MM.1S (cell line): ENCODE data around the gene XRCC4.

Source experiments
- DNase-seq: peaks from one replicate; pipeline ENCODE4 v3.0.0-alpha.2; 2015
- H2AFZ ChIP-seq: fragments of 300-600 bp; sonication (generic); 2 replicates; pipeline ENCODE4 v1.6.0; 2016; ENCODE audit warnings: antibody characterized with exemption, low read length
- H3F3A ChIP-seq: fragments of 300-600 bp; sonication (generic); 2 replicates; pipeline ENCODE4 v1.6.1; 2016; ENCODE audit warnings: mild to moderate bottlenecking, antibody characterized with exemption, low read length, moderate library complexity, mixed read lengths; ENCODE audit not compliant: insufficient read depth
- H3K27ac ChIP-seq: fragments of 300-600 bp; sonication (generic); 2 replicates; pipeline ENCODE4 v1.5.1; 2016; ENCODE audit warnings: mild to moderate bottlenecking, low read length
- H3K27me3 ChIP-seq: fragments of 300-600 bp; sonication (generic); replicated peaks from 2 replicates; pipeline ENCODE4 v1.6.0; 2016; ENCODE audit warnings: low read length; ENCODE audit not compliant: insufficient read depth
- H3K36me3 ChIP-seq: fragments of 300-600 bp; sonication (generic); replicated peaks from 2 replicates; pipeline ENCODE4 v1.6.1; 2016; ENCODE audit warnings: mild to moderate bottlenecking, low read length, mixed read lengths; ENCODE audit not compliant: insufficient read depth
- H3K4me1 ChIP-seq: fragments of 300-600 bp; sonication (generic); 2 replicates; pipeline ENCODE4 v1.6.1; 2016; ENCODE audit warnings: low read length, mixed read lengths
- H3K4me2 ChIP-seq: fragments of 300-600 bp; sonication (generic); 2 replicates; pipeline ENCODE4 v1.6.0; 2016; ENCODE audit warnings: low read depth, low read length
- H3K4me3 ChIP-seq: fragments of 300-600 bp; sonication (generic); 2 replicates; pipeline ENCODE4 v1.5.1; 2016; ENCODE audit warnings: low read length, mixed read lengths
- H3K79me2 ChIP-seq: fragments of 300-600 bp; sonication (generic); 2 replicates; pipeline ENCODE4 v1.6.1; 2016; ENCODE audit warnings: mixed run types, low read length, mixed read lengths
- H3K9ac ChIP-seq: fragments of 300-600 bp; sonication (generic); 2 replicates; pipeline ENCODE4 v1.6.1; 2016; ENCODE audit warnings: low read length, mixed read lengths
- H3K9me2 ChIP-seq: fragments of 300-600 bp; sonication (generic); replicated peaks from 2 replicates; pipeline ENCODE4 v1.6.1; 2016; ENCODE audit warnings: mild to moderate bottlenecking, low read length, mixed read lengths; ENCODE audit not compliant: insufficient read depth
- H3K9me3 ChIP-seq: fragments of 300-600 bp; sonication (generic); replicated peaks from 2 replicates; pipeline ENCODE4 v1.6.1; 2016; ENCODE audit warnings: mild to moderate bottlenecking, low read length, mixed read lengths; ENCODE audit not compliant: insufficient read depth
- H4K20me1 ChIP-seq: fragments of 300-600 bp; sonication (generic); 2 replicates; pipeline ENCODE4 v1.6.1; 2016; ENCODE audit warnings: mild to moderate bottlenecking, low read length, moderate library complexity, mixed read lengths; ENCODE audit not compliant: insufficient read depth
- EZH2 ChIP-seq: fragments of 300-600 bp; sonication (generic); optimal IDR thresholded peaks from 2 replicates; pipeline ENCODE3; 2017; ENCODE audit warnings: low read depth, mild to moderate bottlenecking, antibody characterized with exemption, low read length, mixed read lengths
- EZH2phosphoT487 ChIP-seq: fragments of 300-600 bp; sonication (generic); IDR thresholded peaks from 2 replicates; pipeline ENCODE4 v1.6.1; 2018; ENCODE audit warnings: antibody characterized with exemption, low read length
- TF ChIP-seq, protein P1 (sequence below): fragments of 300-600 bp; sonication (generic); IDR thresholded peaks from 2 replicates; pipeline ENCODE4 v1.5.1; 2016; ENCODE audit warnings: antibody characterized with exemption, low read length, mixed read lengths

Gene XRCC4

DNA sequence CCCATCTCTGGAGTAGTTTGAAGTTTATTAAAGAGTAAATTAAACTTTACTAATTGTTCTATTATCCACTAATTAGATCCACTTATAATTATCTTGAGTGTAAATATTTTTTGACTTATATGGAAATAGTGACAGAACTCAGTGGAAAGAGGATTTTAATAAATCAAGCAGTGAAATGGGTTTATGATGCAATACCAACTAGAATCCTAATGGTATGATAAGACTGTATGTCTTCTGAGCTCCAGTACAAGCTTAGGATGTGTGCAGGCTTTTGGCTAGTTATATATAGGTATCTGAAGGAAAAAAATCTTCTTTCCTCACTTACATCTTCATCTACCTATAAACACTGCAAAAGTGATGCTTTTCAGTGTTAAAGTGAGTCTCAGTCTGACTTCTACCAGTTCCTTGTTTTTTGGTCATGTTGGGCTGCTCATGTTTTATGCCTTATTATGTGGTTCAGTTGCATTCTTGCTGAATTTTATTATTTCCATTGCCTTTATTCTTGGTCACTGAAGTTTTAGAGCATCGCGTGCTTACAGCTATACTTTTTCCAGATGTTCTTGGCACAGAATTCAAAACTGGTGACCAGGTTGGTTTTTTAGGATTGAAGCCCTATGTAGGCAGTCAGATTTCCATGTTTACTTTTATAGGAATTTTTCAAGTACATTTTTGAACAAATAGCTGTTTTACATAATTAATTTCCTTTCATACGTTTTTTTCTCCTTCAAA is 30.5 kb downstream of the XRCC4 start:
- TF ChIP-seq, protein P1, sequence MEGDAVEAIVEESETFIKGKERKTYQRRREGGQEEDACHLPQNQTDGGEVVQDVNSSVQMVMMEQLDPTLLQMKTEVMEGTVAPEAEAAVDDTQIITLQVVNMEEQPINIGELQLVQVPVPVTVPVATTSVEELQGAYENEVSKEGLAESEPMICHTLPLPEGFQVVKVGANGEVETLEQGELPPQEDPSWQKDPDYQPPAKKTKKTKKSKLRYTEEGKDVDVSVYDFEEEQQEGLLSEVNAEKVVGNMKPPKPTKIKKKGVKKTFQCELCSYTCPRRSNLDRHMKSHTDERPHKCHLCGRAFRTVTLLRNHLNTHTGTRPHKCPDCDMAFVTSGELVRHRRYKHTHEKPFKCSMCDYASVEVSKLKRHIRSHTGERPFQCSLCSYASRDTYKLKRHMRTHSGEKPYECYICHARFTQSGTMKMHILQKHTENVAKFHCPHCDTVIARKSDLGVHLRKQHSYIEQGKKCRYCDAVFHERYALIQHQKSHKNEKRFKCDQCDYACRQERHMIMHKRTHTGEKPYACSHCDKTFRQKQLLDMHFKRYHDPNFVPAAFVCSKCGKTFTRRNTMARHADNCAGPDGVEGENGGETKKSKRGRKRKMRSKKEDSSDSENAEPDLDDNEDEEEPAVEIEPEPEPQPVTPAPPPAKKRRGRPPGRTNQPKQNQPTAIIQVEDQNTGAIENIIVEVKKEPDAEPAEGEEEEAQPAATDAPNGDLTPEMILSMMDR, result no peak
- TF ChIP-seq EZH2phosphoT487, result no peak
- no peak for TF ChIP-seq EZH2
- Histone ChIP-seq H3K9me3 (no peaks in the 10 kb centered on the region), H3K4me2 (no peak overlapping the region), H3K27me3 (no peaks in the 10 kb centered on the region), H3F3A (no peaks in the 10 kb centered on the region), H3K79me2 (no peaks in the 10 kb centered on the region), H3K27ac (no peak overlapping the region), H3K9ac (no peak overlapping the region), H4K20me1 (no peaks in the 10 kb centered on the region), H3K4me1 (no peaks in the 10 kb centered on the region), H3K36me3 (no peaks in the 10 kb centered on the region; the same call in 1 of the 2 replicates), H3K9me2 (no peaks in the 10 kb centered on the region), H2AFZ (no peak overlapping the region), H3K4me3 (no peak overlapping the region)
- DNase-seq, result no peak

DNA sequence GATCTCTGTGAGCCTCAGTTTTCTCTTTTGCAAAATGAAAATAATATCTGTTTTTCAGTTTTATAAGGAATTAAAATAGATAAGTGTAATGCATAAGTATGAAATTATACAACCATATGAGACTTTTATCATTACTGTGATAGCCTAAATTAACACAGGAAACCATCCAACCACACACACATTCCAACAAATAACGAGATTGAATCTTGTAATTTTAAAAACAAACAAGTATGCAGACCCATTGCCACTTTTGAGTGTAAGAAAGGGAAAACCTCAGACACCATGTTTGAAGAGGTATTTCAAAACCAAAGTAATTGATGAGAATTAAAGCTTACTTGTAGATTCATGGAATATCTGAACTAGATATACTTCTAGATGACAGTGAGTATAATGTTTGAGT is 32.0 kb downstream of the XRCC4 start:
- no peak overlapping the region for H3K4me2 ChIP-seq
- no peaks in the 10 kb centered on the region for H3F3A ChIP-seq
- no peak for DNase-seq
- no peaks in the 10 kb centered on the region for H3K9me3 ChIP-seq
- no peaks in the 10 kb centered on the region; the same call in 1 of the 2 replicates for H3K36me3 ChIP-seq
- no peaks in the 10 kb centered on the region for H3K4me1 ChIP-seq
- H3K4me3 ChIP-seq, result no peak overlapping the region
- no peak overlapping the region for H2AFZ ChIP-seq
- no peak for TF ChIP-seq EZH2phosphoT487
- TF ChIP-seq EZH2, result no peak
- TF ChIP-seq, protein P1, result no peak
- H3K27ac ChIP-seq, result no peak overlapping the region
- no peaks in the 10 kb centered on the region for H3K27me3 ChIP-seq
- H3K9ac ChIP-seq, result no peak overlapping the region
- H4K20me1 ChIP-seq, result no peaks in the 10 kb centered on the region
- no peaks in the 10 kb centered on the region for H3K9me2 ChIP-seq
- no peaks in the 10 kb centered on the region for H3K79me2 ChIP-seq

GRCh38 chr5:83115816-83116215 is 38.5 kb downstream of the XRCC4 start:
- no peak overlapping the region for H3K27ac ChIP-seq
- H3F3A ChIP-seq, result no peaks in the 10 kb centered on the region
- H3K9ac ChIP-seq, result no peak overlapping the region
- no peak overlapping the region for H3K4me3 ChIP-seq
- H3K27me3 ChIP-seq, result no peaks in the 10 kb centered on the region
- no peak for TF ChIP-seq EZH2
- TF ChIP-seq, protein P1, result no peak
- H3K4me2 ChIP-seq, result no peak overlapping the region
- H3K9me2 ChIP-seq, result no peaks in the 10 kb centered on the region
- H3K4me1 ChIP-seq, result no peaks in the 10 kb centered on the region
- no peaks in the 10 kb centered on the region for H3K9me3 ChIP-seq
- no peak overlapping the region for H2AFZ ChIP-seq
- H3K36me3 ChIP-seq, result no peaks in the 10 kb centered on the region
- no peaks in the 10 kb centered on the region for H4K20me1 ChIP-seq
- H3K79me2 ChIP-seq, result no peaks in the 10 kb centered on the region
- DNase-seq, result no peak
